Measurements from ENCODE around the gene COMMD9.
"Not testable (repeated sequence)": the region's sequence is repeated elsewhere in the genome, so short reads cannot be mapped to it uniquely, and the experiment has no call there.

The COMMD9 gene

DNA sequence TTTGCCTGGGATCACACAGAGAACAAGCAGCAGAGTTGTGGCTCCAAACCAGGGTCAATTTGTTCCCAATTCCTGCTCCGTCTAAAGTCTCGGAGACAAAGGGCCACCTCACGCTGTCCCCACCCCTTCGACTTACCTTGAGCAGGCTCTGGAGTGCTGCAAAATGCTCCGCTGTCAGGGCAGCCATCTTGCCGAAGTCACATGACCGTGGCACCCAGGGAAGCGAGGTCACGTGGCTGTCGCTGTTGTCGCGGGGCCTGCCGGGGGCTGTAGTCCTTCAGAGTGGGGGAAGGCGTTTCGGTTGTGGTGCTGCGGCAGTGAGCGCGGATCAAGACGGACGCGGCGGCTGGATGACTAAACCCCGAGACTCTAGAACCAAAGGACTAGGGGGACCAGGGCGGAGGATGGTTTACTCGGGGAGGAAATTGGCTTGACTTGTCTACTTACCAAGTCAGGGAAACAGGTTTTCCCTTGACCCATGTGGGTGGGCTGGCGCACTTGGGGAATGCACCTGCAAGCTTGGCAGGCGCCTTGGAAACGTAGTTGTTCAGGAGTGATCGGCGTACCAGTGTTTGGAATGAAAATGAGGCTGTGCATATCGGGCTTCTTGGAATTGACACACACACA, at the start of gene COMMD9:
Gene COMMD9, minus strand, starts transcription at position 199 of the 627 bp plus-strand sequence. Its CDS starts 12 bp downstream, at position 187.
- peak; percentile 72 for DNase-seq

DNA sequence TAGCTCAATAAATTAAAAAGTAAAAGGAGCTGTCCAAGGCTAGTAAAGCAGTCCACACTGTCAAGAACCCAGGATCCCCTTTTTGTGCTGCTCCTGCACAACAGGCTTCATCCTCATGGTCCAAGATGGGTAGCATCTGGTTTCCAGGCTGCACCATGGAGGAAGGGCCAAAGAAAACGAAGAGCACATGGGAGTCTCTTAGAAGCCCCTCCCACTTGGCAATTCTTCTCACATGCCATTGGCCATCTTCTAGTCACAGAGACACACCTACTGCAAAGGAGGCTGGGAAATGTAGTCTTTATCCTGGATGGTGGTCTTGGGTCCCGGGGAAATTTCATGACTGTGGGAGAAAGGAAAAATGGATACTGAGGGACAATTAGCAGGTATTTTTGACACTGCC, 44.7 kb upstream of the COMMD9 start:
- DNase-seq: no peak

DNA sequence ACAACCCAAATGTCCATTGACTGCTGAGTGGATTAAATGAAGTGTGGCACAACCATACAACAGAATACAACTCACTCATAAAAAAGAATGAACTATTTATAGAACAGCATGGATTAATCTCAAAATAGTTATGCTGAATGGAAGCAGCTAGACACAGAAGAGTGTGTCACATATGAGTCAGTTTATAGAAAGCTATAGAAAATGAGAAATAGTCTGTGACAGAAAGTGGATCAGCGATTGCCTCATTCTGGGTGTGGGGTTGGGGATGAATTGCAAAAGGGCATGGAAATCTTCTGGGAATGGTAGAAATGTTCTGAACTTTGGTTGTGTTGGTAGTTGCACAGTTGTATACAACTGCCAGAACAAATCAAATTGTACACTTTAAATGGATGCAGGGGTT, 44.2 kb upstream of the COMMD9 start:
- DNase-seq: no peak

DNA sequence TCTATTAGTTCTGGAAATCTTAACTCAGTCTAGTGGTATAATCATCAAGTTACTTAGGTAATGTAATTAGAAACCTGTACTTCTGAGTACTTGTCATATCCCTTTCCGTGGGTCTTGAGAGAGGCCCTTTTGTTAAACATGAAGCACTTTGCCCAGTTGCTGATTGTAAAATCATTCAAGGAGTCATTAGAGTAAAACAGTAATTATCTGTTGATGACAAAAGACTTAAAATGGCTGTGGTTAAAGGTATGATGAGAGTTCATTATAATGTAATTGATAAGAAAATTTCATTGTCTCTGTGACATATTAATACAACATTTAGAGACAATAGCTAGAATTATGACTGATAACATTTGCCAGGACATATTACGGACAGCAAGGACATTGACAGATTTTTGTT, 41.2 kb upstream of the COMMD9 start:
- DNase-seq: no peak

DNA sequence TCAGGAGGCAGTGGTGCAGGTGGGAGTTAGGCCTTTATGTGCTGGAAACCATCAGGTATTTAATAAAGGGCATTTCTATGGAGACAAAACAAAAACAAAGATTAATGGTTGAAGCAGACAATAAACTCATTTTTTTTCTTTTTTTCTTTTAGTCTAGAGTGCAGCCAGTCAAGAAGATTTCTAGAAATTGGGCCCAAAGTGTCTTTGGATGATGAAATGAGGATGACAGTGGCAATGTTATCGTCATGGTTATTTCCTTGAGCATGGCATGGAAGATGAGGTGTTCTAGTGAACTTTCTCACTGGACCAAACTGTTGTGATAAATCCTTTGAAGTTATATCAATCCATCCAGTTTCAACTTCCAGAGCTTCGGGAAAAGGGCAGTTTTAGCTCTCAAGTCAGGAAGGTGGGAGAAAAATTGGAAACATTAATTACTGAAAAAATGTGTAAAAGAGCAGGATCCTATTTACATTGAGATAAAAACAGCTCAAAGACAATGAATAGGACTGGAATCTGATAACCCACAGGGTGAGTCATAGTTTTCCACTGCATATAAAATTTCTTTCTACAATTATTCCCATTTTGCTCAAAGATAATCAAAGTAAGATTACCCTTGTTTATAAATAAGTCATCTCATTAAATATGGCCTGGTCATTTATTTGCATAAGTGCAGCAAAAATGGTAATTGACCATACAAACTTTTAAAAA, 39.9 kb upstream of the COMMD9 start:
- no peak for DNase-seq

DNA sequence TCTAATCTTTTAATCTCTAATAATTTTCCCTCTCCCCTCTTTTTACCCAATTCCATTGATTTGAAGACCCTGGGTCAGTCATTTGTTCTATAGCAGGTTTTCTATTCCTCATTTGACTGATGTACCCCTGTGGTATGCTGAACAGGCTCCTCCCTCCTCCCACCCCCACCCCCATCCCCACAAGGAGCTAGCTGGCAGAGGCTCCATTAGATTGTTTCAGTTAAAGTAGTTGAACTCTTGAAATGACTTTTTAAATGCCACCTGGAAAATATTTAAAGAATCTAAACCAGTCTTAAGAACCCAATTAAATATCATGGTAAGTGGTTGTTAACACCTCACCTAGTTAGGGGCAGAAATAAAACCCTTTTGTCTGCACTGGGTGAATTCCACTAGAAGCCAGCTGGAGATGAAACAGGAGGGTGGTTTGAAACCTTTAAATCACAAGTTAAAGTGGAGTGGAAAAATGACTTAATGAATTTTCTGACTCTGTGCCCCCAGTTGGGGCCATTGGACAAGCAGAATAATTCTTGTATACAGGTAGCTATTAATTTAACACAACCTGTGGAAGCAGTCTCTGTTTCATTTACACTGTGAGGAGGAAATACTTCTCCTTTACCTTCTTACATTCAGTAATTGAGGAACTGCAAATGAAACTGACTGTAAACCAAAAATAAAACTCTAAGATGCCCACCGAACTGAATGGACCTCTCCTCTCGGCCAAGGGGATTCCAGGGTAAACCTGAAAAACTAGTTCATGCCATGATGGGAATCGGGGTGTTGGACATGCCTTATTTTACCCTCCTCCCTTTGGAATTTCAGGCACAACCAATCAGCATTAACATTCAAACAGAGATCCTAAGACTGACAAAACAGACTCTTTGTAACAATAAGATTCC, 37.5 kb upstream of the COMMD9 start:
- no peak for DNase-seq

DNA sequence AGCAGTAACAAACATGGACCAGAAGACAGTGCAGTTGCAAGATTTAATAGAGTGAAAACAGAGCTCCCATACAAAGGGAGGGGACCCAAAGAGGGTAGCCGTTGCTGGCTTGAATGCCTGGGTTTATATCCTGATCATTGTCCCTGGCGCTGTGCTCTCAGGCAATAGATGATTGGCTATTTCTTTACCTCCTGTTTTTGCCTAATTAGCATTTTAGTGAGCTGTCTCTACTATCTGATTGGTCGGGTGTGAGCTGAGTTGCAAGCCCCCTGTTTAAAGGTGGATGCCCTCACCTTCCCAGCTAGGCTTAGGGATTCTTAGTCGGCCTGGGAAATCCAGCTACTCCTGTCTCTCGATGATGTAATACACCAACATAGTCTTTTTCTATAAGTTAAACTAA, 36.2 kb upstream of the COMMD9 start:
- DNase-seq: not testable (repeated sequence)

DNA sequence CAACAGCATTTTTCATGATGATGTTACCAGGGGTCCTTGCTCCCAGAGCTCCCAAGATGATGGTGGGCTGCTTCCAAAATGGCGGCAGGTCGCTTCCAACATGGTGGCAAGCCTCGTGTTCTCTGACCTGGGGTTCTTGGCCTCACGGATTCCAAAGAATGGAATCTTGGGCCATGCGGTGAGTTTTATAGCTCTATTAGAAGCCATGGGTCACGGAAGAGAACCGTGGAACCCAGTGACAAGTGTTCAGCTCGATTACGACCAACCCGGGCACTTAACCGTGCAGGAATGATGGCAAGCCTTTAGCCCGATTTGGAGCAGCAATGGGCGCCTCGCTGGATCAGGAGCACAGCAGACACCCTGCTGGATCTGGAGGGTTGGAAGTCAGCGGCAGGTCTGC, 35.7 kb upstream of the COMMD9 start:
- not testable (repeated sequence) for DNase-seq

DNA sequence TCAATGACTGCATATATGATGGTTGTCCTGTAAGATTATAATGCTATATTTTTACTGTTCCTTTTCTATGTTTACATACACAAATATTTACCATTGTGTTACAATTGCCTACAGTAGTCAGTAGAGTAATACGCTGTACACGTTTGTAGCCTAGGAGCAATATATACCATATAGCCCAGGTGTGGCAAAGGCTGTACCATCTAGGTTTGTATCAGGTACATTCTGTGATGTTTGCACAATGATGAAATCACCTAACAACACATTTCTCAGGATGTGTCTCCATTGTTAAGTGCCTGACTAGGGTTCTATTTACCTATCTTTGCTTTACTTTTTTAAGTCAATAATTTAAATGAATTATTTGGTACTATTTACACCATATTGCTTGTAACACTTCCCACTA, 28.8 kb upstream of the COMMD9 start:
- no peak for DNase-seq

DNA sequence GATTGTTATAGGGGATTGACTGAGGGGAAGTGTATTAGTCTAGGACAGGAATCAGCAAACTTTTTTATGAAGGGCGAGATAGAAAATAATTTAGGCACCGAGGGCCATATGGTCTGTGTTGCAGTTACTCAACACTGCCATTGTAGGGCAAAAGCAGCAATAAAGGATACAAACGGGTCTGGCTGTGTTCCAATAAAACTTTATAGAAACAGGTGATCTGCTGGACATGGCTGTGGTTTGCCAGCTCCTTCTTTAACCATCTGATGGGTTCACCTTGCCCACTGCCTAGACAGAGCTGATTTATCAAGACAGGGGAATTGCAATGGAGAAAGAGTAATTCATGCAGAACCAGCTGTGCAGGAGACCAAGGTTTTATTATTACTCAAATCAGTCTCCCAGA, 26.8 kb upstream of the COMMD9 start:
- no peak for DNase-seq

DNA sequence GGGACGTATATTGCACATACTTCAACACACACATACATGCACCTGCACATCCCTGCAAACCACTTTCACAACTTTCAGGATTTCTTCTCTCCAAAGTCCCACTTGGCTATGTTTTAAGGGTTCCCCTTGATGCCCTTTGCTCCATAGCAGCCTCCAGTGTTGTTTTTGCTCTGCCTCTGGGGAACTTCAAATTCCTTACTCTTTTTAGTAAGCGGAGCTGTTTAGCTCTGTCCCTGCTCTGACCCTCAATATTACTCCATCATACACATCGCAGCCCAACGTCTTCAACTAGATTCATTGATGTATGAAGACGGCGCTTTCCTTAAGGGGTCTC, 25.2 kb upstream of the COMMD9 start:
- DNase-seq: no peak

DNA sequence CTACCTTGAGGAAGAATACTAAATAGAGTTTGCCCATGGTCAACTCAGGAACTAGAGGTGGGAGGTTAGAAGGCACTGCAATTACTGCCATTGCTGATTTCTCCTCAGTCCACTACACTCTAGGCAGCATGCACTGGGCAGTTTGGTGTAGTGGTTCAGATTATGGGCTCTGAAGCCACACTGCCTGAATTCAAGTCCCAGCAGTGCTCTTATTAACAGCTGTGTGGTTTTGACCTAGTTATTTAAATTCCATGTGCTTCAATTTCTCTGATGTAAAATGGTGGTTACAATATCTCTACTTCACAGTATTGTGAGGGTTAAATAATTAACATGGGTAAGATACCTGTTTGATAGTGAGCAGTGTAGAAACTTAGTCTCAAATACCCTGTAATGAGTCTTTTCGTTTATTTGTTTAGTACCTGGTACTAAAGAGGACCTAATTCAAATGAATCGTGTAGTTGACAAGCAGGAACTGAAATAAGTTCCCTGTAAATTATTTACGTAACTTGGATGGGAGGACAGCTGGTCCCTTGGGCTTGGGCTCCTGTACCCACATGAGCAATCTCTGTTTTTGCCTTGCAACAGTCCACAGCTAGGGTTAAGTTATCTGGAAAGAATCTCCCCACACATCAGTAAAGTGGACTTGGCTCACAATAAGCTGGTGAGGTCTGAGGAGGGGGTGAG, 24.7 kb upstream of the COMMD9 start:
- DNase-seq: no peak

DNA sequence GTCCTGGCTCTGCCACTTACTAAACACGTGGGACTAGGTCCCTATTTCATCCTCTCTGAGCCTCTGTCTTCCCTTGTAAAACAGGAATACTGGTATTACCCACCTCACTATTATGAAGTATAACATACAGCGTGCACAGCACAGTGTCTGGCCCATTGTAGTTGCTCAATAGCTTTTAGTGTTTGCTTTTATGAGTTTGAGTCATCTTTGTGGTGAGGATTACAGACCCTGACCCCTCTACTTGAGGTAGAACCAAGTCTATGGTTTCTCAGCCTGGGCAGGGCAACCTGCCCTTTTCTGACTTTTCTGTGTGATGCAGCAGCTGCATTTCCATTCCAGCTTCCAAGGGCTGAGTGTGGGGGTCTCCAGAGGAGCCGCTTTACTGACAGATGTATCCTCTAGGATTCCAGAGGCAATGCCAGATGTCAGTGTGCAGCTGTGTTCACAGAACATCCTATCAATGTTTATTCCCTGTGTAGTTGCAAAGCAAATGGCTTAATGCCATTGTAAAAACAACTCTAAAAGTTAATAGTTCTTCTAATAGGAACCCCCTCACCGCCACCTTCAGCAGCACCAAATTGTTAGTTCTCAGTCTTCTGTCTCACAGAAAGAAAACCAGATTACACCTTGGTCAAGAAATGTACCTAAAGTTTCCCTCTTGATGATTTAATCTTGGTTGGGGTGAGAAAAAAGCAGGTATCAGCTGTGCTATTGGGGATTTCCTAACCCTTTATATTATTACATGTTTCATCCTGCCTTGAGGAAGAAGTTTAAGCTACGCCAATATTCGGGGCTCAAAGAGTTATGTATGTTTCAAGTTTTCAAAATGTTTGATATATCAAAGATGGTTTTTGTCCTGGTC, 23.6 kb upstream of the COMMD9 start:
- DNase-seq: peak; percentile 17

DNA sequence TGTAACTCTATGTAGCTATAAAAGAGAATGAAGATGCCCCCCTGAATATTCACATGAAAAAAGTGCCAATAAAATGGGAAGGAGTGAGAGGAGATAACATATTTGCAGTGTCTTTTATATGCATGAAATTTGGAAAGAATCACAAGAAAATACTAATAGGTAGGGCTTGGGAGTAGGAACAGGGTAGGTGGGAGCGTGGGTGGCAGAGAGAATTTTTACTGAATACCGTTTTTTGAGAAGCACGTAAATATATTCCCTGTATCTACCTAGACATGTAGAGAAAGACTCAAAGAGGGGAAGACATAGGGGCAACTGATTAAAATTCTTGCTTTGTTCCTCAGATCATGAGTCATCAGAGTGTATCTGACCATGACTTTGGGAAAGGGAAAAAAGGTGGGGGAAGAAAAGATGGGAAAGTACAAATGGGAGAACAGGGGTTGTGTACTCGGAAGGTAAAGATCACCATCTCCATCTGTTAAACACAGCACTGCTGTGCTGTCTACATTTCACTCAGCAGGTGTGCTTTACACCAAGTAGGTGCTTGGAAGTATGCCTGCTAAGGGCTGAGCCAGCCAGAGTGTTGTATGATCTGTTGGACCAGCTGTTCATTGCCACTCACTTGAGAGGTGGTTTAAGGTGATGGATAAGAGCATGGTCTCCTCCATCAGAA, 22.8 kb upstream of the COMMD9 start:
- no peak for DNase-seq

DNA sequence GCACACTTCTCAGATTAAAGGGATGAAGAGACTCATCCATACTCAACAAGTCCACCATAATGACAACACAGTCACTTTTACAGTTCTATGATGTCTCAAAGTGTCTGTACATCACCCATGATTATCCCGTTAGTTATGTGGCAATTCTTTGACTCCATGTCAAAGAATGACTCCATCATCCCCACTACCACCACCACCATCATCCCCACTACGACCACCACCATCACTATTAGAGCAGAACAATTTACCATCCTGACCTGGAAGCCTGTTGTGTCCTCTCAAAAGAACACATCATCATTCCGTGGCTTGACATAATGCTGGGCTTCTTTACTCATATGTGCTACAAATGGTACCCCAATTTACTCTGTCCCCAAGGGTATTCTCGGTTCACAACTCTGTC, 20.6 kb upstream of the COMMD9 start:
- DNase-seq: no peak

DNA sequence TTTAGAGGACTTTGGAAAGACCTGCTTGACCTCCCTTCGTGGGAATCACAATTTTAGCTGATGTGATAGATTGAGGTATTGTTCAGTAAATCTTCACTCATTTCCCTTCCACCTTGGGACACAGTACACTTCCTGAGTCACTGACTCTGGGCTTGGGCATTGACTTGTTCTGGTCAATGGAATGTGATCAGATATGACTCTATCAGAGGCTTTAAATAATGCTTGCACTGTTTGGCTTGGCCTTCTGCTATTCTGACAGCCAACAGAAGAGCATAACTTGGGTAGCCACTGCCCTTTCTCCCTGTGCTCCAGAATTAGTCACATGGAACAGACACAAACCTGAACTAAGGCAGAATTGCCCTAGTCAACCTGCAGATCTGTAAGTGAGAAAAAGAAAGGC, 19.4 kb upstream of the COMMD9 start:
- DNase-seq: no peak

DNA sequence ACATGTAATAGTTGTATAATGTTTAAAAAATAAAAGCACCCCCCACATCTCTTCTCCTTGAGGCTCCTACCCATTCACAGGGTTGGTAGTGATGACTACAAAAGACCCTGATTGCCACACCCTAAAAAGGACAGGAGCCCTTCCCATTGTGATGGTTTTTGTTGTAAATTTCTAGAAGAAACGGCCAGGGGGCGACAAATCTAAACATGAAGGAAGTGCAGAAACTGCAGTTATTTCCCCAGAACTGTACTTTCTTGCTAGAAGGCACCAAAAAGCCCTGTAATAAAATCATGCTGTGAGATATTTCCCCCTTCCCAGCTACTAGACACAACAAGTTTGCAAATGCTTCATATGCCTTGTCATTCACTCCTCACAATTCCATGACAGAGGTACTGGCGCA, 17.7 kb upstream of the COMMD9 start:
- DNase-seq: no peak

DNA sequence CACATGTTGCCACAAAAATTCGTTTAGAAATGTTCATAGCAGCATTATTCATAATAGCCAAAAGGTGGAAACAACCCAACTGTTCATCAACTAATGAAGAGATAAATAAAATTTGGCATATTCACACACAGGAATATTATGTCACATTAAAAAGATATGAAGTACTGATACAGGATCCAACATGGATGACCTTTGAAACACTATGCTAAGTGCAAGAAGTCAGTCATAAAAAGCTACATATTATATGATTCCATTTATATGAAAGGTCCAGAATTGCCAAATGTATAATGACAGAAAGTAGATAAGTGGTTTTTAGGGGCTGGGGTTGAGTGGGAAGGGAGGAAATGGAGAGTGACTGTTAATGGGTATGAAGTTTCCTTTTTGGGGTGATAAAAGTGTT, 15.8 kb upstream of the COMMD9 start:
- DNase-seq: no peak

DNA sequence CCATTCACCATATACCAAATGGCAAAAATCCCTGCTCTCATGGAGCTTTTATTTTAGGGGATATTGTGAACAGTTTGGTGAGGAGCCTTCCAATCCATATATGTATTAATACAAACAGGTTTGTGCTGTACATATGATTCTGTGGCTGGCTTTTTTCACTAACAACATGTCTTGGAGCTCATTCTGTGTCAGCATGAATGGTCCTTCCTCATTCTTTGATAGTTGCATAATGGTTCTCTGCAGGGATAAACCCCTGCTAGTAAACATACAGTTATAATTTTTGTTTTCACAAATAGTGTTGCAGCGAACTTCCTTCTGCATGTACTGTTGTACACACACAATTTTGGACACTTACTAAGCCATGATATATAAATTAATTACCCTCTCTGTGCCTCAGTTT, 15.1 kb upstream of the COMMD9 start:
- no peak for DNase-seq

DNA sequence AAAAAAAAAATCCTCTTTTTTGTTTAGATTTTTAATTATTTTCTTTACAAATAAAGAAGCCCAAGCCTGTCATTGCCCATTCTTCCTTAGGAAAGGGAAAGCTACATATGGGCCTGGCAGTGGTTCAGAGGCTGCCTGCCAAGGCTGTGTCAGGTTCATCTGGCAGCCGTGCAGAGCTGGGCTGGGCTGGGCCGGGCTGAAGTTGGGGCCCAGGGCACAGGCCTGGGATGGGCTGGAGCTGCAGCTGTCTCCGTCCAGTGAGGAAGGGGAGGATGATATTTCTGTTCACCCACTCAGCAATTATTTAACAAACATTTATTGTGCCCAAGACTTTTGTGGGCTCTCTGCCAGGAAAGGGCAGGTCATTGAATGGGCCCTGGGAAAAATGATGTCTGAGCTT, 11.4 kb upstream of the COMMD9 start:
- DNase-seq: no peak

DNA sequence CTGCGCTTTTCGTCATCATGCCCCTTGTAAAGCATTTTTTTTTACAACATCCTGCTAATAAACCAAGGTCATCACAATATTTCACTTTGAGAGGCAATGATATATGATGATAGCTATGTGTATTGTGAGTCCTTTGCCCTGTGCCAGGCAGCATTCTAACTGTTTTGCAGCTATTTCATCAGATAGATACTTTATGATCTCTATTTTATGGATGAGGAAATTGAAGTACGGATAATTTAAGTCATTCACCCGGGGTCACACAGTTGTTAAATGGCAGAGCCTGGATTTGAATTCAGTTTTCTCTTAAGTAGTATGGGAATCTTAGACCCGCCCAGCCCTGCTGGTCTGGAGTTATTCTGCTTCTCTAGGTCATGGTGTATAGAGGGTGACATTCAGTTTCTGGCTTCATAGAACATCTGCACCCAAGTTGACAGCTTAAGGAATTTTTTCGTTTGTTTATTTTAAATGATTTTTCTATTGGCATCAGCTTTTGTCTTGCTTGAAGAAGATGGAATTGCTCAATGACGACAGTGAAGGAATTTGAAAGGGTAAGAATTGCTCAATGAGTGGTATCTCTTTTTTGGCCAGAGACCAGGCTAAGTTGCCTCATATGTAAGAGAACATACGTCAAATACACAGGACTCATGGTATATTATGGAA, 7.8 kb upstream of the COMMD9 start:
- no peak for DNase-seq
